Middle frontal gyrus (tissue), 1 donor: ENCODE data around the gene DDX11.
"Not testable (repeated sequence)": the region's sequence is repeated elsewhere in the genome, so short reads cannot be mapped to it uniquely, and the experiment has no call there.

Experiments
- DNase-seq: peaks from one replicate; pipeline ENCODE4 v3.0.0-alpha.2; 2015; ENCODE audit warnings: low spot score; ENCODE audit errors: extremely low spot score

DDX11 gene

DNA sequence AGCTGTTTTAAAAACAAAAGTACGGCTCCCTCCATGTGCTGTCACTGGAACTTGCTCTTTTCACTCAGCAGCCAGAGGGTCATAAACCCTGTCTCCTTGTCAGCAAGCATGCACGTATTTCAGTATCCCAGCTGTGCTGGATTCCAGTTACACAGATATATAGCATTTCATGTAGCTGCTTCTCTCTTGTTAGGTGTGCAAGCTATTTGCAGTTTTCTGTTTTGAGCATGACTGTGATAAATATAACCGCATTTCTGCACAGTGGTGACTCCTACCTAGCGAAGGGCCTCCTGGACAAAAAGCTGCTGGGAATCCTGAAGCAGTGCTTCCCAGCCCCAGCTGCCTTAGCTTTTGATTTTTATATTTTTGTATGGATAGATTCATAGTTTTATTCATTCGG is 24.7 kb downstream of the DDX11 start:
- DNase-seq, result not testable (repeated sequence)

DNA sequence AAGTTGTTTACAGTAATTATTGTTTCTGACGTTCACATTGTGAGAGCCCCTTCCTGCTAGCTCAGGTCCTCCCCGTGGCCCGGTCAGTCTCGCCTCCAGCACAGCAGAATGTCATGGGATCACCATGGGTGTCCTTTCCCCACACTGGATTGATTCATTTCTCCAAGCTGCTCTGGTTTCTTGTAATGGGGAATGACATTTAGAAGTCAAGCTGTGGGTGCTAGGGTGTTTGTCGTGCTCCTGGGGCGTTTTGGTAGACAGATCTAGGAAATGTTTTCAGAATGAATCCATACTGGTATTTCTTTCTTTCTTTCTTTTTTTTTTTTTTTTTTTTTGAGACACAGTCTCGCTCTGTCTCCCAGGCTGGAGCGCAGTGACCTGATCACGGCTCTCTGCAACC is 25.1 kb downstream of the DDX11 start:
- DNase-seq, result not testable (repeated sequence)

DNA sequence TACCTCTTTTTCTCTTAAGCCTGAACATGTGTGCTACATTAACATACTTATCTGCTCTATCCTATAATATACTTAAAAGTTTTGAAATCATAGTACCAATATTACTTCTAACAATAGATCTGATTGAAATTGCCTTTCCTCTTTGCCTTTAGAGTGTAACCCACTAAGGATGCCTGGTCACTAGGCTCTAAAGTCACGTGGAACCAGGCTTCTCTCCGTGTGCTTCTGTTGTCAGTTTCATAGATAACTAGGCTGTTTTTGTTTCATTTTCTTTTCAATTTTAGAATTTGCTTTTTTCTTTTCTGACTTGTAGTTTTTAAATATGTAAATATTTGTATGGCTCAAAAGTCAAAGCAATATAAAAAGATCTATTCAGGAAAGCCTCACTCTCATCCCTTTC is 25.8 kb downstream of the DDX11 start:
- not testable (repeated sequence) for DNase-seq

DNA sequence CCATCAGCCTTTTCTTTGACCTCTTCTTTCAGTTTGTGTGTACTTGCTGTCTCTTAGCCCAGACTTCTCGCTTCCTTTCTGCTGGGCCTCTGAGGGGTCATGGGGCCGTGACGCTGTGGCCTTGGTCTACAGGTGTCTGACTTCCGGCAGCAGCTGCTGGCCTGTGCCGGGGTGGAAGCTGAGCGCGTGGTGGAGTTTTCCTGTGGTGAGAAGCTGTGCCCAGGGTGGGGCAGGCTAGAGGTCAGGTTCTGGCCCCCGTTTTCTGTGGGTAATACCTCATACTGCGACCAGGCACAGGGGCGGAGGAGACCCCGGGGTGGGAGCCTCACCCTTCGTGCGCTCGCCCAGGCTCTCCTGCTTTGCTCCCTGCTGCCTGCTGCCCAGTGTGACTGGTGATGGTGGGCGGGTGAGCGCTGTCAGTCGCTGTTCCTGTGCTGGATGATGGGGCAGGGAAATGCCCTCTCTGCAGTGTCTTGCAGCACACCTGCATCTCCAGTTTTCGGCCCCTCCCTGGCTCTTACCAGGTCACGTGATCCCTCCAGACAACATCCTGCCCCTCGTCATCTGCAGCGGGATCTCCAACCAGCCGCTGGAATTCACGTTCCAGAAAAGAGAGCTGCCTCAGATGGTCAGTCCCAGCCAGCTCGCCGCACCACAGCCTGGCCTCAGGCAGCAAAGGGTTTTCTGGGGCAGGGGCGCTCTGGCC is 27.0 kb downstream of the DDX11 start:
- not testable (repeated sequence) for DNase-seq

DNA sequence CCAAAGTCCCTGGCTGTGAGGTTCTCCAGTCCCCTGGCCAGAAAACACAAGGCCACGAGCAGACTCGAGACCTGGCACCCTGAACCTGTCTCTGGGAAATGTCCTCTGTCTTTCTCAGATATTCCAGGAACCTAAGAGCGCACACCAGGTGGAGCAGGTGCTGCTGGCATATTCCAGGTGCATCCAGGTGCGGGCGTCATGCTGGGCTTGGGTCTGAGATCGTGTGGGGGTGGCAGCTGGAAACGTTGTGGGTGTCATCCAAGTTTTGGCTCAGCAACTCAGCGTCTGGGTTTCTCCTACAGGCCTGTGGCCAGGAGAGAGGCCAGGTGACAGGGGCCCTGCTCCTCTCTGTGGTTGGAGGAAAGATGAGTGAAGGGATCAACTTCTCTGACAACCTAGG is 28.5 kb downstream of the DDX11 start:
- DNase-seq, result not testable (repeated sequence)

GRCh38 chr12:31102596-31102995 is 28.9 kb downstream of the DDX11 start:
- not testable (repeated sequence) for DNase-seq

GRCh38 chr12:31103561-31103975 is 29.9 kb downstream of the DDX11 start:
- not testable (repeated sequence) for DNase-seq

DNA sequence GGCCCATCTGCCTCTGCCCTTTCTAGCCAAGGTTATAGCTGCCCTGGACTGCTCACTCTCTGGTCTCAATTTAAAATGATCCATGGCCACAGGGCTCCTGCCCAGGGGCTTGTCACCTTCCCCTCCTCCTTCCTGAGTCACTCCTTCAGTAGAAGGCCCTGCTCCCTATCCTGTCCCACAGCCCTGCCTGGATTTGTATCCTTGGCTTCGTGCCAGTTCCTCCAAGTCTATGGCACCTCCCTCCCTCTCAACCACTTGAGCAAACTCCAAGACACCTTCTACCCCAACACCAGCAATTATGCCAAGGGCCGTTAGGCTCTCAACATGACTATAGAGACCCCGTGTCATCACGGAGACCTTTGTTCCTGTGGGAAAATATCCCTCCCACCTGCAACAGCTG is 30.6 kb downstream of the DDX11 start:
- not testable (repeated sequence) for DNase-seq

- not testable (repeated sequence) for DNase-seq
These were observed 31.1 kb downstream of the DDX11 start for GRCh38 chr12:31104773-31105172.

- no peak for DNase-seq
These were observed 32.0 kb downstream of the DDX11 start for GRCh38 chr12:31105668-31106067.

DNA sequence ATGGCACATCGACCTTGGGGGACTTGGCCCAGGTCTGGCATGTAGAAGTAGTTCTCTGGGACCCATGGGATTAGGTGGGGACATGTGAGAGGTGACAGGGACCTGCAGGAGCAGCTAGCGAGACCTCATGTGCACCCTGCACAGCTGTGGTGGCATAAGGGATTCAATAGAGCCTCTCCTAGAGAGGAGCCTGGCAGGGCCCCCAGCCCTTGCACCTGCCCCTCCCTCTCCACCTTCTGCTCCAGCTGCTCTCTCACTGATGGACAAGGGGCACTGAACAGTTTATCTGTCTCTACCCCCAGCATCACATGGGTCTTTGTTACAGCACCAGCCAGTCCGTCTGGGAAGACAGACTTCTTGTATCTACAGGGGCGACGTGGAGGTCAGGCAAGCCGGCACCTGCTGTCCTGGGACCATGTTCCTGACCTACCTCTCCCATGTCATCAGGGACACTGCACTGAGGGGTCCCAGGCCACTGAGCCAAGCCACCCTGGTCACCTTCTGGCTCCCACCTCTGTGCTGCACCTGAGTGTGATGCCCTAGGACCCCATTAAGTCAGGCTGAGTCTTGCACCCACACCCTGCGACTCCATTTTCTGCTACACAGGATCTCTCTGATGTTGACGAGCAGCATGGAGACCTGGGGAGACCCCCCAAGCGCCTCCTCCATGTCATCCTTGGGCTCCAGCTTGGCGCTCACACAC is 32.6 kb downstream of the DDX11 start:
- DNase-seq, result no peak

DNA sequence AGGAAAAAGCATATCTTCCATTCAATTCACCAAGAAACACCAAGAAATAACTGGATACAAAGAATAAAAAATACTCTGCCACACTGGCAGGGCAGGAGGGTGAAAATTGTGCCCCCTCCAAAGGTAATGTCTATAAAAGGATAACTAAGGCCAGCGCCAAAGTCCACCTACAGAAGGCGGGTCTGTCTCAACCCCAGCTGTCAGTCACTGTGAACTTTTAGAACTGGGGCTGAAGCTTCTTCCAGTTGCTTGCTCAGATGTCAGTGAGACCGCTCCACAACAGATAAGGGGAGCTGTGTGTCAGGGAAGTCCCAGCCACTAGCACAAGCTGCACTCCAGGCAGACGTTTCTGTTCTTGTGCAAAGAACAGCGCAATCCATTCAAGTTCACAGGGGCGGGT is 36.1 kb downstream of the DDX11 start:
- DNase-seq, result not testable (repeated sequence)

GRCh38 chr12:31110263-31110662 is 36.6 kb downstream of the DDX11 start:
- DNase-seq, result not testable (repeated sequence)

DNA sequence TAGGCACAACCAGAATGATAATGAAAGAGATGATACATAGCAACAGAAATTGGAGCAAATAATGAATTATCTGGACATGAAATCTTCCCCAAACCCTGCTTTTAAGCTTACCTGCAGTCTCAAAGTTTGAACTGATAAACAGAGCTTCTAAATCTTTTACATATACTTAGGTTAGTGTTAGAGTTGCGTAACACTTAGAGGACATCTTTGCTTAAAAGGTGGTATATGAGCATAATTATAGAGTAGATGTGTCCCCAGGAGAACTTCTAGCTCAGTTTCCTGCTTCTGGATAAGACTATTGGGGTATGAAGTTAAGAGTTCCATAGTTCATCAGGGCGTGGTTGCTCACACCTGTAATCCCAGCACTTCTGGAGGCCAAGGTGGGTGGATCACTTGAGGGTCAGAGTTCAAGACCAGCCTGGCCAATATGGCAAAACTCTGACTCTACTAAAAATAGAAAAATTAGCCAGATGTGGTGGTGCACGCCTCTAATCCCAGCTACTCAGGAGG is 41.5 kb downstream of the DDX11 start:
- not testable (repeated sequence) for DNase-seq

DNA sequence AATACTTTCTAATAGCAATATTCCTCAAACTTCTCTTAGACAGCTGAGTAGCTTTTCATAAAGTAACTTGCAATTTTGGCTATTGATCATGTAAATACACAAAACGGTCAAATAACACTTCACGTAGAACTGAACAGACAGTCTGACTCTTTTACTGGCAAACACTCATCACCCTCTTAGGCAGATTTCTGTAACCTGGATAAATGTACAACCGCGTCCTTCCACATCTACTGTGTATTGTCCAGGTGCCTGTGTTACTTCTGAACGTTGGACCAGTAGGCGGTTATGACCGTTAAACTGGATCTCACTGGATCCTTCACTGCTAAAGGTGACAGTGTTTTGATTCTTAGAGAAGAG is 43.2 kb downstream of the DDX11 start:
- not testable (repeated sequence) for DNase-seq

- no peak for DNase-seq
These were observed 43.7 kb downstream of the DDX11 start for GRCh38 chr12:31117203-31118011.

- no peak for DNase-seq
These were observed 44.9 kb downstream of the DDX11 start for GRCh38 chr12:31118347-31119191.

DNA sequence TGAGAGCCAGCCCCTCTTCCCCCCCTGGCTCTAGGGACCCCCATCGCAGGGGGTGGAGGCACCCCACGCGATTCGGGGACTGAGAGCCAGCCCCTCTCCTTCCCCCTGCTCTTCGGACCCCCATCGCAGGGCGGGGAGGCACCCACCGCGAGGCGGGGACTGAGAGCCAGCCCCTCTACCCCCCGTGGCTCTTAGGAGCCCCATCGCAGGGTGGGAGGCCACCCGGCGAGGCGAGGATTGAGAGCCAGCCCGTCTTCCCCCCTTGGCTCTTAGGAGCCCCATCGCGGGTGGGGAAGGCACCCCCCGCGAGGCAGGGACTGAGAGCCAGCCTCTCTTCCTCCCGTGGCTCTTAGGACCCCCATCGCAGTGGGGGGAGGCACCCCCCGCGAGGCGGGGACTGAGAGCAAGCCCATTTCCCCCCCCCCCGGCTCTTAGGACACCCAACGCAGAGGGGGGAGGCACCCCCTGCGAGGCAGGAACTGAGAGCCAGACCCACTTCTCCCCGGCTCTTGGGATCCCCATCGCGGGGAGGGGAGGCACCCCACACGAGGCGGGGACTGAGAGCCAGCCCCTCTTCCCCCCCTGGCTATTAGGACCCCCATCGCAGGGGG is 45.6 kb downstream of the DDX11 start:
- DNase-seq, result no peak

DNA sequence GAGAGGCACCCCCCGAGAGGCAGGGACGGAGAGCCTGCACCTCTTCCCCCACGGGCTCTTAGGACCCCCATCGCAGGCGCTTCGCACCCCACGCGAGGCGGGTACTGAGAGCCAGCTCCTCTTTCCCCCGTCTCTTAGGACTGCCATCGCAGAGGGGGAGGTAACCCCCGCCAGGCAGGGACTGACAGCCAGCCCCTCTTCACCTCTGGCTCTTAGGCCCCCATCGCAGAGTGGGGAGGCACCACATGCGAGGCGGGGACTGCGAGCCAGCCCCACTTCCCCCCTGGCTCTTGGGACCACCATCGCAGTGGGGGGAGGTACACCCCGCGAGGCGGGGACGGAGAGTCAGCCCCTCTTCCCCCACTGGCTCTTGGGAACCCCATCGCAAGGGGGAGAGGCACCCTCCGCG is 46.1 kb downstream of the DDX11 start:
- DNase-seq, result no peak

DNA sequence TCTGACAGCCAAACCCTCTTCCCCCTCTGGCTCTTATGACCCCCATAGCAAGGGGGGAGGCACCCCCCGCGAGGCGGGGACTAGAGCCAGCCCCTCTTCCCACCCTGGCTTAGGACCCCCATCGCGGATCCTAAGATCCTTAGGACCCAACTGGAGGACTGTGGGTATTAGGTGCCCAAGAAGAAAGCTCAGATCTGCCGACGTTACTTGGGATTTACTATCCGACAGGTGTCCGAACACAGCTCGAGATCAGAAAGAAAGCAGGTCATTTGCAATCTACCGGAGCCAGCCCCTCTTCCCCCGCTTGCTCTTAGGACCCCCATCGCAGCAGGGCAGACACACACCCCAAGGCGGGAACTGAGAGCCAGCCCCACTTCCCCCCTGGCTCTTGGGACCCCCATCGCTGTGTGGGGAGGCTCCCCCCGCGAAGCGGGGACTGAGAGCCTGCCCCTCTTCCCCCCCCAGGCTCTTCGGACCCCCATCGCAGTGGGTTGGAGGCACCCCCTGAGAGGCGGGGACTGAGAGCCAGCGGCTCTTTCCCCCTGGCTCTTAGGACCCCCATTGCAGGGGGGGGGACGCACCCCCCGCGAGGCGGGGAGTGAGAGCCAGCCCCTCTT is 46.8 kb downstream of the DDX11 start:
- DNase-seq, result no peak
